Ovary (tissue), 9 donors: Measurements from ENCODE around the gene TMEM8B. TPM values are rescaled to one million over a fixed set of nuclear protein-coding genes. Genes with fewer than 3 reads are reported as not detected.

Experiments
- DNase-seq, 5 donors: peaks; one replicate each; pipeline ENCODE4 v3.0.0-alpha.2; 2019 to 2020
- H3K27ac ChIP-seq, 2 donors: fragments of 200-600 bp; one replicate each; pipeline versions ENCODE4 v1.5.1 to v1.8.0; 2019 to 2022
- H3K27me3 ChIP-seq: fragments of 200-600 bp; one replicate; pipeline ENCODE4 v1.8.0; 2022
- H3K36me3 ChIP-seq: fragments of 200-600 bp; sonication (generic); one replicate; pipeline ENCODE4 v1.5.1; 2019
- H3K4me1 ChIP-seq: one replicate; pipeline ENCODE4 v1.8.1; 2013; ENCODE audit warnings: mild to moderate bottlenecking, moderate library complexity; ENCODE audit not compliant: insufficient read depth
- H3K4me3 ChIP-seq: fragments of 200-600 bp; sonication (generic); one replicate; pipeline ENCODE4 v1.5.1; 2017
- H3K9me3 ChIP-seq, 2 donors: fragments of 200-600 bp in 1 of 2; sonication (generic) in 1 of 2; one replicate each; pipeline versions ENCODE4 v1.5.1 to v1.8.1; 2013 to 2019; ENCODE audit warnings: mild to moderate bottlenecking in 1 of 2, moderate library complexity in 1 of 2
- CTCF ChIP-seq, 3 donors: fragments of 450-650 bp in 2 of 3; fragments of 200-600 bp in 1 of 3; IDR thresholded peaks; one replicate each; pipeline versions ENCODE4 v1.5.1 to v1.8.0; 2016 to 2022; ENCODE audit warnings: antibody characterized with exemption in 3 of 3, mild to moderate bottlenecking in 1 of 3
- EP300 ChIP-seq: sonication (generic); formaldehyde crosslinking; IDR thresholded peaks from one replicate; pipeline ENCODE4 v1.6.1; 2017; ENCODE audit warnings: antibody characterized with exemption
- POLR2A ChIP-seq: fragments of 450-650 bp; IDR thresholded peaks from one replicate; pipeline ENCODE4 v1.6.1; 2017; ENCODE audit warnings: antibody characterized with exemption, mild to moderate bottlenecking, moderate library complexity
- WGBS, 3 donors: extraction: QIAGEN DNeasy Blood & Tissue Kit in 1 of 3; methylation state at CpG; one replicate each; pipeline versions ENCODE4 v1.1.5 to v1.1.7; 2013 to 2017; 5-methylcytosine and 5-hydroxymethylcytosine counted together
- intact Hi-C, 4 donors: fragments of 100-400 bp; cut with DNase I; formaldehyde crosslinking; loops; one replicate each; pipeline versions ENCODE4 v1.11.0 to v1.15.1; 2022 to 2023
- polyA plus RNA-seq, 2 donors: library from polyadenylated mRNA; stranded (reverse); fragments of 200-250 nt in 1 of 2; fragments of 350-450 nt in 1 of 2; fragmentation: Illumina TruSeq in 1 of 2; extraction: RNeasy Lipid Tissue Mini Kit (QIAGEN cat#74804) in 1 of 2; gene quantifications; one replicate each; pipeline ENCODE4 v1.2.3, GENCODE V29; 2013 to 2014
- total RNA-seq, 7 donors: library from RNA; depleted of rRNA in 2 of 7; stranded (reverse); fragments of >200 nt in 2 of 7; fragmentation: NEBNext Ultra II Directional in 3 of 7; extraction: Animal tissue kit (Norgen Biotek cat#: 25700) in 3 of 7; gene quantifications; one replicate each; pipeline versions ENCODE4 v1.1.0 to v1.2.4, GENCODE V29; 2016 to 2023
- donor health status: DM: no; HTN: no; CAD: no; lungs with moderate emphysema.
- donor health status: DM: no; HTN: no; CAD: no.
- donor health status: Bipolar disorder and iron deficiency.
- donor health status: DM: yes; HTN: yes; CAD: no.
- donor health status: DM: no; HTN: no; CAD: no.
- donor health status: DM: yes; HTN: yes; CAD: no.

The TMEM8B gene
- total and polyA plus RNA-seq, 9 donors, result 11.2 to 42.8 (median 33.7) TPM

- intact Hi-C loops, result loop anchor here in 1 of 4 donors (10.0 kb wide), 1 partner anchor 48 kb away; no protein-coding TSS in a partner anchor
- H3K9me3 ChIP-seq, result no peaks in the 10 kb centered on the region
- H3K4me1 ChIP-seq, result peaks cover under 1% of the 10 kb centered on the region
- WGBS, 3 donors, result 94 to 96% (median 95%) methylated on average over 5 of the region's 5 CpGs
- H3K4me3 ChIP-seq, result no peak overlapping the region
- no peak for TF ChIP-seq EP300
- TF ChIP-seq POLR2A, result no peak
- no peak for TF ChIP-seq CTCF (IDR thresholded peaks at IDR 0.05)
- H3K27me3 ChIP-seq, result no peaks in the 10 kb centered on the region
- DNase-seq, result no peak
- no peak overlapping the region for H3K27ac ChIP-seq
- no peaks in the 10 kb centered on the region for H3K36me3 ChIP-seq
Observed at GRCh38 chr9:35836595-35836994, 7.6 kb downstream of the TMEM8B start.

GRCh38 chr9:35839926-35840325 lies 10.9 kb downstream of the TMEM8B start:
- no peak for TF ChIP-seq POLR2A
- TF ChIP-seq EP300, result no peak
- no peak for TF ChIP-seq CTCF (IDR thresholded peaks at IDR 0.05)
- Histone ChIP-seq H3K4me1 (no peaks in the 10 kb centered on the region), H3K4me3 (no peak overlapping the region), H3K27ac (no peak overlapping the region), H3K27me3 (no peaks in the 10 kb centered on the region), H3K9me3 (no peaks in the 10 kb centered on the region), H3K36me3 (no peaks in the 10 kb centered on the region)
- DNase-seq, result no peak
- WGBS, 3 donors, result 89 to 92% (median 90%) methylated on average over 5 of the region's 5 CpGs
- intact Hi-C loops, result loop anchor here in 1 of 4 donors (10.0 kb wide), 1 partner anchor 45 kb away; no protein-coding TSS in a partner anchor

- no peak overlapping the region for H3K4me3 ChIP-seq
- 92 to 94% (median 93%) methylated on average over 15 of the region's 15 CpGs for WGBS, 3 donors
- no peaks in the 10 kb centered on the region for H3K36me3 ChIP-seq
- H3K4me1 ChIP-seq, result no peaks in the 10 kb centered on the region
- H3K27ac ChIP-seq, result no peak overlapping the region
- DNase-seq, result peak in 1 of 5 donors; percentile 25
- H3K9me3 ChIP-seq, result no peaks in the 10 kb centered on the region
- intact Hi-C loops, result no loop called here
- TF ChIP-seq POLR2A (no peak), EP300 (no peak), CTCF (IDR thresholded peaks at IDR 0.05) (no peak)
- H3K27me3 ChIP-seq, result no peaks in the 10 kb centered on the region
Observed at GRCh38 chr9:35840881-35841644, 12.0 kb downstream of the TMEM8B start.

- DNase-seq, result no peak
- no peaks in the 10 kb centered on the region for H3K9me3 ChIP-seq
- no peaks in the 10 kb centered on the region for H3K36me3 ChIP-seq
- TF ChIP-seq EP300 (no peak), CTCF (IDR thresholded peaks at IDR 0.05) (no peak), POLR2A (no peak)
- 69 to 89% (median 73%) methylated on average over 5 of the region's 5 CpGs for WGBS, 3 donors
- no peak overlapping the region for H3K27ac ChIP-seq
- H3K4me1 ChIP-seq, result peaks cover 1% of the 10 kb centered on the region
- H3K4me3 ChIP-seq, result no peak overlapping the region
- intact Hi-C loops, result no loop called here
- H3K27me3 ChIP-seq, result no peaks in the 10 kb centered on the region
Observed at GRCh38 chr9:35841645-35841900, 12.5 kb downstream of the TMEM8B start.
